Panc1 (cell line): ENCODE data around the gene LDLRAD4. TPM values are rescaled to one million over a fixed set of nuclear protein-coding genes. Genes with fewer than 3 reads are reported as not detected.

ENCODE experiments used
- ATAC-seq: fragments of 200-7000 bp; cut with Tn5 transposase; 2 replicates; pipeline ENCODE4 v1.9.1; 2020; ENCODE audit warnings: mild to moderate bottlenecking, moderate library complexity
- BruUV-seq: library from RNA; stranded (reverse); fragments of 400-500 nt; replicated peaks from 2 replicates; lab custom pipeline; 2021; lab: Mats Ljungman, UMichigan
- CTCF ChIA-PET: fragments of 300-600 bp; sonication (Branson Sonifier 250); formaldehyde crosslinking; loops from one replicate; lab custom pipeline; 2022; ENCODE audit warnings: antibody characterized with exemption; lab: Charles Lee
- POLR2A ChIA-PET: fragments of 300-600 bp; sonication (Branson Sonifier 250); formaldehyde crosslinking; loops from one replicate; lab custom pipeline; 2022; ENCODE audit warnings: antibody characterized with exemption; lab: Charles Lee
- DNase-seq: peaks from one replicate; pipeline ENCODE4 v3.0.0-alpha.2; 2010; ENCODE audit warnings: low read depth, low spot score
- H3K27ac ChIP-seq: 2 replicates; pipeline ENCODE4 v1.5.1; 2011; ENCODE audit warnings: mild to moderate bottlenecking, low read length, inconsistent platforms
- H3K27me3 ChIP-seq: fragments of 200-500 bp; sonication (Bioruptor generic); 2 replicates; pipeline ENCODE4 v1.6.0; 2014; ENCODE audit warnings: low read length, inconsistent platforms; ENCODE audit not compliant: control insufficient read depth, insufficient read depth
- H3K36me3 ChIP-seq: fragments of 200-500 bp; sonication (Bioruptor generic); 2 replicates; pipeline ENCODE4 v1.5.1; 2014; ENCODE audit warnings: inconsistent platforms, mild to moderate bottlenecking, low read length, moderate library complexity; ENCODE audit not compliant: control insufficient read depth, insufficient read depth
- H3K4me1 ChIP-seq: 2 replicates; pipeline ENCODE4 v1.5.1; 2011; ENCODE audit warnings: inconsistent platforms, mild to moderate bottlenecking, low read length, moderate library complexity; ENCODE audit not compliant: control insufficient read depth, insufficient read depth
- H3K4me3 ChIP-seq, 2 experiments: 2 replicates each; pipeline ENCODE4 v1.5.1; 2011 to 2012; ENCODE audit warnings: low read depth in 2 of 2, low read length in 2 of 2, mild to moderate bottlenecking in 2 of 2, inconsistent platforms in 1 of 2, moderate library complexity in 1 of 2
- H3K9me3 ChIP-seq: fragments of 200-500 bp; sonication (Bioruptor generic); 2 replicates; pipeline ENCODE4 v1.5.1; 2014; ENCODE audit warnings: low read depth, mild to moderate bottlenecking, inconsistent platforms, low read length, moderate library complexity; ENCODE audit not compliant: control insufficient read depth, insufficient read depth
- CTCF ChIP-seq: fragments of 450-650 bp; IDR thresholded peaks from 2 replicates; pipeline ENCODE4 v1.5.1; 2017; ENCODE audit warnings: mild to moderate bottlenecking
- POLR2AphosphoS5 ChIP-seq: IDR thresholded peaks from 2 replicates; pipeline ENCODE4 v1.6.1; 2012; ENCODE audit warnings: mild to moderate bottlenecking, low read depth, low read length, moderate library complexity
- REST ChIP-seq, 2 experiments: IDR thresholded peaks; 2 replicates each; pipeline ENCODE4 v1.6.1; 2011 to 2012; ENCODE audit warnings: low read depth in 2 of 2, control low read depth in 1 of 2, low read length in 1 of 2, mild to moderate bottlenecking in 1 of 2, moderate library complexity in 1 of 2; ENCODE audit not compliant: insufficient read depth in 1 of 2
- SIN3A ChIP-seq: IDR thresholded peaks from 2 replicates; pipeline ENCODE4 v1.6.1; 2012; ENCODE audit warnings: low read depth, mild to moderate bottlenecking, low read length, moderate library complexity, borderline replicate concordance; ENCODE audit not compliant: insufficient read depth
- TCF7L2 ChIP-seq: IDR thresholded peaks from 2 replicates; pipeline ENCODE4 v1.6.1; 2011; ENCODE audit warnings: mild to moderate bottlenecking, low read depth, low read length, inconsistent platforms
- in situ Hi-C: cut with HindIII; loops from 2 replicates; pipeline ENCODE4 v1.10.0; 2016; ENCODE audit warnings: low sequenced_read_pairs, low pct_unique_long_range_greater_than_20kb
- intact Hi-C: fragments of 100-400 bp; cut with micrococcal nuclease; formaldehyde crosslinking; loops from one replicate; pipeline ENCODE4 v1.10.0; 2022; ENCODE audit not compliant: unreplicated experiment
- total RNA-seq: library from RNA; stranded (reverse); gene quantifications from one replicate; pipeline ENCODE4 v1.2.1, GENCODE V29; 2021; ENCODE audit not compliant: unreplicated experiment

LDLRAD4 gene
- total RNA-seq, 1 experiment from 2014 or later = 0.28 TPM

GRCh38 chr18:13429884-13430510 is 211.4 kb downstream of the LDLRAD4 start:
- no TSS peak for BruUV-seq
- ChIA-PET POLR2A (no interaction called here), CTCF (no interaction called here)
- intact Hi-C loops = loop anchor here (10.0 kb wide), 1 partner anchor 65 kb away; no protein-coding TSS in a partner anchor
- no peak for ATAC-seq
- Histone ChIP-seq H3K4me3 (no peak overlapping the region), H3K9me3 (no peaks in the 10 kb centered on the region), H3K4me1 (no peaks in the 10 kb centered on the region), H3K36me3 (no peaks in the 10 kb centered on the region), H3K27ac (no peak overlapping the region), H3K27me3 (0 out of 2 replicates have a peak, but pooled peaks cover 2% of the 10 kb centered on the region)
- TF ChIP-seq SIN3A (no peak), TCF7L2 (no peak), CTCF (no peak), REST (IDR thresholded peaks at IDR 0.05; ENCODE audit: insufficient read depth in 1 of 2, low read depth in 2 of 2, low read length in 1 of 2) (no peak), POLR2AphosphoS5 (no peak)
- DNase-seq = no peak
- in situ Hi-C loops = no loop called here

GRCh38 chr18:13430663-13431062 is 212.1 kb downstream of the LDLRAD4 start:
- ATAC-seq (no peak), DNase-seq (no peak)

More at GRCh38 chr18:13430663-13431062, 212.1 kb downstream of the LDLRAD4 start:
- Histone ChIP-seq H3K9me3 (no peaks in the 10 kb centered on the region), H3K4me3 (no peak overlapping the region), H3K27ac (no peak overlapping the region), H3K27me3 (0 out of 2 replicates have a peak, but pooled peaks cover 2% of the 10 kb centered on the region), H3K4me1 (no peaks in the 10 kb centered on the region), H3K36me3 (no peaks in the 10 kb centered on the region)
- intact Hi-C loops = no loop called here
- TF ChIP-seq SIN3A (no peak), REST (IDR thresholded peaks at IDR 0.05; ENCODE audit: insufficient read depth in 1 of 2, low read depth in 2 of 2, low read length in 1 of 2) (no peak), TCF7L2 (no peak), POLR2AphosphoS5 (no peak), CTCF (no peak)
- BruUV-seq = no TSS peak
- POLR2A ChIA-PET = no interaction called here
- CTCF ChIA-PET = no interaction called here
- in situ Hi-C loops = no loop called here
